ENCODE results near the gene BANP.
"Not testable (repeated sequence)": the region's sequence is repeated elsewhere in the genome, so short reads cannot be mapped to it uniquely, and the experiment has no call there.

Gene BANP

GRCh38 chr16:88053479-88053878 is 102.2 kb downstream of the BANP start:
- not testable (repeated sequence) for DNase-seq

DNA sequence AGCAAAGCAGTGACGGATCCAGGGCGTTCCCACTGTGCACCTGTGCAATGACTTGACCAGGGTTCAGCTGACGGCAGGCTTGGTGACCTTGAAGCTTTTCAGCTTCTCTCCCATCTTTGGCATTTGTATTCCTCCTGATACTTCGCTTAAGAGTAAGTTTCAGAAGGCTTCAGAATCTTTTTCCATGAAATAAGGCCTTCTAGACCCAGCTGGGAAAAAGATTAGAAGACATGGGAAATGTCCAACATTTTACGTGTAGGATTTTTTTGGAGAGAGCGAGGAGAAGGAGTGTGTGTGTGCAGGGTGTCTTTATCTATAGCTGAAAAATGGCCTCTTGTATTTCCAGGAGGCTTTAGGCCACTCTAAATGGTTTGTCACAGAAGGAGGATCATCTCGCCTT is 104.1 kb downstream of the BANP start:
- no peak for DNase-seq

DNA sequence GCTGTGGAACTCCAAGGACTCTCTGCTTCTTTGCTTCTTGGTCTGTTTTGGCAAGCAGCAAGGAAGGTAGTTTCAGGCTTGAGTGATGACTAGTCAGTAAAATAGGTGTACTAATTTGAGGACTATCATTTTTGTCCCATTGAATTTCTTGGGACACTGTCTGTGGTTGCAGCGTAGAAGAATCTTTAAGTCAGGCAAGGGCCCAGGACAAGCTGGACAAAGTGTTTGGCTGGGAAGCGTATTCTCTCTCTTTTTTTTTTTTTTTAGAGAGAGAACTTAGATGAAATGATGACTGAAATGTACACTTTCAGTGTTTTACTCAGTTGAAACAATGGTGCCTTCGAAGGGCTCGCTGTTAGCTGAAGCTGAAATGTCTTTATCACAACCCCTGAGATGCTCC is 105.0 kb downstream of the BANP start:
- DNase-seq: no peak

DNA sequence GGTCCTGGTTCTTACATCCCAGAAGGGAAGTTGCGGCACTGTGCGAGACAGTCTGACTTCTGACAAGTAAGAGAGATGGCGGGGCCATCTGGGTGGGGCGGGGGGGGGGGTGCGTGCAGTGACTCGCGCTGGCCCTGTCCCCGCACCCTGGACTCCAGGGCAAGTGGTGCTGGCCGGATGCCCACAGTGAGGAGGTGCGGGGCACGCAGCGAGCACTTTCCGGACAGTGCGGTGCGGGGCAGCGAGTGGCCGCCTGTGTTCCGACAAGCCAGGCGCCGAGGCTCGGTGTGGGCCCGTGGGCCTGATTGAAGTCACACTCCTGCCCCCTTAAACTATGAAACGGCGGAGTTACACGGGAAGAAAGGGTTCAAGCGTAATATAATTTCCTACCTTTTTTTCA is 106.4 kb downstream of the BANP start:
- no peak for DNase-seq

GRCh38 chr16:88058136-88058535 is 106.9 kb downstream of the BANP start:
- DNase-seq: no peak

- DNase-seq: no peak
Observed at GRCh38 chr16:88058817-88059216, 107.6 kb downstream of the BANP start.

GRCh38 chr16:88059701-88060386 is 108.6 kb downstream of the BANP start:
- DNase-seq: no peak

- DNase-seq: no peak
Observed at GRCh38 chr16:88060524-88061219, 109.4 kb downstream of the BANP start.

DNA sequence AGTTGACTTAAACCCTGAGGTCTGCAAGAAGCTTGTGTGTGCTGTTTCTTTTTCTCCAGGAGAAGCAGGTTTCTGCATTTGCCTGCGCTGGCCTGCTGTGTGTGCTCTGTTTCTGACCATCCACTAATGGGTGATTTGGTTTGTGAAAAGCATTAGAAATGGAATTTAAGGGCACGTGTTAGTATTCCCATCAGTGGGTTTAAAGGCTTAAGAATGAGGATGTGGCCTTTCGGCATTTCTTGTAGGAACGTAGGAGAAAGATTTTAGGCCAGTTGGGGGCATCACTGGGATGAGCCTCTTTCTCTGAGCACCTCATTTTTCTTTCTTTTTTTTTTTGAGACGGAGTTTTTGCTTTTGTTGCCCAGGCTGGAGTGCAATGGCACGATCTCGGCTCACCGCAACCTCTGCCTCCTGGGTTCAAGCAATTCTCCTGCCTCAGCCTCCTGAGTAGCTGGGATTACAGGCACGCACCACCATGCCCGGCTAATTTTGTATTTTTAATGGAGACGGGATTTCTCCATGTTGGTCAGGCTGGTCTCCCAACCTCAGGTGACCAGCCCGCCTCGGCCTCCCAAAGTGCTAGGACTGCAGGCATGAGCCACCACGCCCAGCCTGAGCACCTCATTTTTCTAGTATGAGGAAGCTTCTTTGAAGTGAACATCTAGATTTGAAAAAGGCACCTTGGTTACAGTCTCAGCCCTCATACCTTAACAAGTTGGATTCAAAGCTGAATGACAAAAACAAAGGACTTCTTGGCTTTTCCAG is 110.3 kb downstream of the BANP start:
- no peak for DNase-seq

GRCh38 chr16:88062341-88063210 is 111.3 kb downstream of the BANP start:
- no peak for DNase-seq

- DNase-seq: no peak
Observed at GRCh38 chr16:88063211-88063773, 112.1 kb downstream of the BANP start.

GRCh38 chr16:88064011-88064888 is 113.0 kb downstream of the BANP start:
- no peak for DNase-seq

- DNase-seq: no peak
Observed at GRCh38 chr16:88064889-88065746, 113.9 kb downstream of the BANP start.

DNA sequence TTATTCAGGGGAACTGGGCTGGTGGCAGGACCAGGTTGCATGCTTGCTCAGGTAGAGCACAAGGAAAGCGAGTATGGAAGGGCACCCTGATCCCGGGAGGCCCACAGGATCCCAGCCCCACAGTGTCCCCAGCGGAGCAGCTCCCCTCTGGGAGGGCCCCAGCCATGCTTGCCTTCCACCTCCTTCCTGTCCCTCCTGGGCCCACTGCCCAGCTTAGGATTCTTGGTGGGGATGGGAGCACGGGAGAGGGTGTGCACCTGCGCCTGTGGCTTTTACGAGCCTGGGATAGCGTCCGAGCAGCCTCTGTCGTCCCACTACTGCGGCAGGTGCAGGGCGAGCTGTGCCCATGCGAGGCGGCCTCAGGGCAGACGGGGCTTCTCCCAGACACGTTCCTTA is 114.5 kb downstream of the BANP start:
- DNase-seq: no peak

GRCh38 chr16:88066234-88066633 is 115.0 kb downstream of the BANP start:
- DNase-seq: no peak

GRCh38 chr16:88066680-88067529 is 115.7 kb downstream of the BANP start:
- DNase-seq: no peak

- no peak for DNase-seq
Observed at GRCh38 chr16:88067530-88068411, 116.5 kb downstream of the BANP start.
